ENCODE results near the gene SLFN13.
A peak's percentile ranks its signal among the peaks of the same experiment; 100 is the strongest.
"Not testable (repeated sequence)": the region's sequence is repeated elsewhere in the genome, so short reads cannot be mapped to it uniquely, and the experiment has no call there.

The SLFN13 gene, protein sequence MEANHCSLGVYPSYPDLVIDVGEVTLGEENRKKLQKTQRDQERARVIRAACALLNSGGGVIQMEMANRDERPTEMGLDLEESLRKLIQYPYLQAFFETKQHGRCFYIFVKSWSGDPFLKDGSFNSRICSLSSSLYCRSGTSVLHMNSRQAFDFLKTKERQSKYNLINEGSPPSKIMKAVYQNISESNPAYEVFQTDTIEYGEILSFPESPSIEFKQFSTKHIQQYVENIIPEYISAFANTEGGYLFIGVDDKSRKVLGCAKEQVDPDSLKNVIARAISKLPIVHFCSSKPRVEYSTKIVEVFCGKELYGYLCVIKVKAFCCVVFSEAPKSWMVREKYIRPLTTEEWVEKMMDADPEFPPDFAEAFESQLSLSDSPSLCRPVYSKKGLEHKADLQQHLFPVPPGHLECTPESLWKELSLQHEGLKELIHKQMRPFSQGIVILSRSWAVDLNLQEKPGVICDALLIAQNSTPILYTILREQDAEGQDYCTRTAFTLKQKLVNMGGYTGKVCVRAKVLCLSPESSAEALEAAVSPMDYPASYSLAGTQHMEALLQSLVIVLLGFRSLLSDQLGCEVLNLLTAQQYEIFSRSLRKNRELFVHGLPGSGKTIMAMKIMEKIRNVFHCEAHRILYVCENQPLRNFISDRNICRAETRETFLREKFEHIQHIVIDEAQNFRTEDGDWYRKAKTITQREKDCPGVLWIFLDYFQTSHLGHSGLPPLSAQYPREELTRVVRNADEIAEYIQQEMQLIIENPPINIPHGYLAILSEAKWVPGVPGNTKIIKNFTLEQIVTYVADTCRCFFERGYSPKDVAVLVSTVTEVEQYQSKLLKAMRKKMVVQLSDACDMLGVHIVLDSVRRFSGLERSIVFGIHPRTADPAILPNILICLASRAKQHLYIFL

DNA sequence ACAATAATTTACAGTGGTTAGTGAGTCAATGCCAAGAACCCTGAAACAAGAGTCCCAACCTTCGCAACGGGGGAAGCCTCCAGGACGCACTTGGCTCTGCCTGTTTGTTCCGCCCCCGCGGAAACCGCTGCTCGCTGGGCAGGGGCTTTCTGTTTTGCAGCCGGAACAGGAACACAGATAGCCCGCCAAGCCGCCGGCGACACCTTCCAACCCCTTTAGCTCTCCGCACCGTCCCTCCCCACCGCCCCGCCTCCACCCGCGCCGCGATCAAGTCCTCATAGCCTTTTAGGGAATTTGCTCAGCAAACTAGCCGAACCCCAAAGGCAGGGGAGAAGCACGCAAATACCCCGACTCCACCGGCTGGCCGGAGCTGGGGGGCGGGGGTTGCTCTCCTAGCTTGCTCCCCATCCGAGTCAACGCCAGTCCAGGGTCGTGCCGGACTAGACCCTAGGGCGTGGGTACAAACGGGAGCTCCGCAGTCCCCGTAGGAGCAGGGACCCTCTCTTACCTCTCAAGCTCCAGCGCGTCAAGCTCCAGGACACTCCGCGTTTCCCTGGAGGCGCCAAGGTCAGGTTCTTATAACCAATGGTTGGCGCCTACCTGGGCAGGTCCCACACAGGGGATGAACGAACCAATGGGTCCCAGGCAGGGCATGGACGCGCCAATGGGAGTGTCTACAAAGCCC is at the start of gene SLFN13:
Gene SLFN13, minus strand, starts transcription at position 553 of the 685 bp plus-strand sequence. CDS start 3,086 bp downstream, outside the sequence.
- peak; percentile 58 to 76 for DNase-seq (ENCODE audit: low read depth in 1 of 2, low spot score in 1 of 2)

DNA sequence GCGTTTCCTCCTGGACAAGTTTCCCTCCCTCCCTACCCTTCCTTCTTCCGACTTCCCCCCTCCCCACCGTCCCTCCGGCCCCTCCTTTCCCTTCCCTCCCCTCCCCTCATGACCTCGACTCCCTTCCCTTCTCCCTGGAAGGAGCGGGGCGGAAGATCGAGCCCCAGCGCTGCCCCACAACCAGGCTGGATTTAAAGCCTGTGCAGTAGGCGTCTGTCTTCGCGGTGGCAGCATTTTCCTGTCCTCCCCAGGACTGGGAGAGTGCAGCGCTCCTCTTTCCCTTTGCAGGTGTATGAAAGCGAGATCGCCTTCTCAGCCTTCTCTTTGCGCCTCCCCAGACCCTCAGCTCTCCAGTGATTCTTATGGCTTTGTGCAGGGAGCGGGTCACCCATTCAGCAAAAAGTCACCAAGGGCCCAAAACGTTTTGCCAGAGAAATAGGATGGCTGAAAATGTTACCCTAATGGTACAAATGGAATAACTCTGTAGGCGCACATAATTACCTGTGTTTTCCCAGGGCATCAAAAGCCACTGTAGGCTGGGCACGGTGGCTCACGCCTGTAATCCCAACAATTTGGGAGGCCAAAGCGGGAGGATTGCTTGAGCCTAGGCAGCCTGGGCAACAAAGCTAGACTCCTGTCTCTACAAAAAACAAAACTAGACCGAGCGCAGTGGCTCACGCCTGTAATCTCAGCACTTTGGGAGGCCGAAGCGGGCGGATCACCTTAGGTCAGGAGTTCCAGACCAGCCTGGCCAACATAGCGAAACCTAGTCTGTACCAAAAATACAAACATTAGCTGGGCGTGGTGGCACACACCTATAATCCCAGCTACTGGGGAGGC is 48.1 kb upstream of the SLFN13 start:
- no peak for DNase-seq (ENCODE audit: low read depth in 1 of 2, low spot score in 1 of 2)

GRCh38 chr17:35493040-35493439 is 44.5 kb upstream of the SLFN13 start:
- DNase-seq (ENCODE audit: low read depth in 1 of 2, low spot score in 1 of 2), result no peak

DNA sequence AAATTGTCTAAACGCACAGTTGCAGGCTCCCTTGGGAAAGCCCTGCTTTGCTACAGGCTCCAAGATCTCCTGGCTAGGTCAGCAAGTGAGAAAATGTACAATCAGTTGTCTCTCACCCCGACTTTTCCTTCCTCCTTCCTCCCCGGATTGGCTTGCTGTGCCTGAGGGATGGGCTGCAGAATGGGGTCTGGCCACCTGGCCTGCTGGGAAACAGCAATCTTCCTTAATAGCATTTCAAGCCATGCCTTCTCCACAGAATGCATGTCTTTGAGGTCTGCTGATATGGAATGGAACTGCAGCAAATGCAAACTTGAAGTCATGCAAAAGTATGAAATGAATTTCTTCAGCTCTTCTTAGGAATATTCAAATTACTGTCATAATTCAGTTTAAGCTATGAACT is 42.9 kb upstream of the SLFN13 start:
- DNase-seq (ENCODE audit: low read depth in 1 of 2, low spot score in 1 of 2), result no peak

GRCh38 chr17:35489944-35490343 is 41.4 kb upstream of the SLFN13 start:
- no peak for DNase-seq (ENCODE audit: low read depth in 1 of 2, low spot score in 1 of 2)

- DNase-seq (ENCODE audit: low read depth in 1 of 2, low spot score in 1 of 2), result no peak
These were observed 40.4 kb upstream of the SLFN13 start for GRCh38 chr17:35488991-35489390.

- DNase-seq (ENCODE audit: low read depth in 1 of 2, low spot score in 1 of 2), result peak; percentile 51 to 69
These were observed 38.6 kb upstream of the SLFN13 start for GRCh38 chr17:35486920-35487732.

- no peak for DNase-seq (ENCODE audit: low read depth in 1 of 2, low spot score in 1 of 2)
These were observed 30.7 kb upstream of the SLFN13 start for GRCh38 chr17:35479271-35479670.

- no peak for DNase-seq (ENCODE audit: low read depth in 1 of 2, low spot score in 1 of 2)
These were observed 28.7 kb upstream of the SLFN13 start for GRCh38 chr17:35477248-35477647.

DNA sequence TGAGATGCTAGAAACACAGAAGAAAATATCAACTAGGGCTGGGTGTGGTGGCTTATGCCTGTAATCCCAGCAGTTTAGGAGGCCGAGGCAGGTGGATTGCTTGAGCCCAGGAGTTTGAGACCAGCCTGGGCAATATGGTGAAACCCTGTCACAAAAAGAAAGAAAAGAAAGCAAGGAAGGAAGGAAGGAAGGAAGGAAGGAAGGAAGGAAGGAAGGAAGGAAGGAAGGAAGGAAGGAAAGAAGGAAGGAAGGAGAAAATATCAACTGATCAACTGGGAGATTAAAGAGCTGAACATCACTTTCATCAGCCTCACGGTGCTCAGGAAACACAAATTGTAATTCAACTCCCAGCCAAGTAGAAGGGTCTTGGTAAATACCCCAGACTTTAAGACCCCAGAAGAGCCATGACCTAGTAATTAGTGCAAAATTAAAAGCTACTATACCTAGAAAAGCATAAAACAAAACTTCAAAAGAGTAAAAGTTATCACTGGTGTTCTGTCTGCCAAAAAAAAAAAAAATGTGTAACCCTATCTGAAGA is 27.8 kb upstream of the SLFN13 start:
- no peak for DNase-seq (ENCODE audit: low read depth in 1 of 2, low spot score in 1 of 2)

GRCh38 chr17:35468475-35468874 is 19.9 kb upstream of the SLFN13 start:
- DNase-seq (ENCODE audit: low read depth in 1 of 2, low spot score in 1 of 2), result no peak

DNA sequence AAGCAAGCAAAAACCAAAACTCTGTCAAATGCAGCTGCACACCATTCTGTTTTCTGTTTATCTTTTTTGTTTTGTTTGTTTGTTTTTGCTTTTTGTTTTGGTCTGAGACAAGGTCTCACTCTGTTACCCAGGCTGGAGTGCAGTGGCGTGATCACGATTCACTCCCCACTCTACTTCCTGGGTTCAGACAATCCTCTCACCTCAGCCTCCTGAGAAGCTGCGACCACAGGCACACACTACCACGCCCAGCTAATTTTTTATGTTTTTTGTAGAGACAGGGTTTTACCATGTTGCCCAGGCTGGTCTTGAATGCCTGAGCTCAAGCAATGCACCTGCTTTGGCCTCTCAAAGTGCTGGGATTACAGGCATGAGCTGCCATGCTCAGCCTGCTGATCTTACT is 19.3 kb upstream of the SLFN13 start:
- DNase-seq (ENCODE audit: low read depth in 1 of 2, low spot score in 1 of 2), result no peak

- peak; percentile 37 to 45 for DNase-seq (ENCODE audit: low read depth in 1 of 2, low spot score in 1 of 2)
These were observed 11.8 kb upstream of the SLFN13 start for GRCh38 chr17:35460354-35460851.

- not testable (repeated sequence) for DNase-seq (ENCODE audit: low read depth in 1 of 2, low spot score in 1 of 2)
These were observed 5.5 kb upstream of the SLFN13 start for GRCh38 chr17:35454035-35454434.

- DNase-seq (ENCODE audit: low read depth in 1 of 2, low spot score in 1 of 2), result no peak
These were observed 4.6 kb upstream of the SLFN13 start for GRCh38 chr17:35453171-35453570.

GRCh38 chr17:35449371-35449931 is 885 bp upstream of the SLFN13 start:
- no peak for DNase-seq (ENCODE audit: low read depth in 1 of 2, low spot score in 1 of 2)

GRCh38 chr17:35448899-35449227 is 297 bp upstream of the SLFN13 start:
- no peak for DNase-seq (ENCODE audit: low read depth in 1 of 2, low spot score in 1 of 2)

DNA sequence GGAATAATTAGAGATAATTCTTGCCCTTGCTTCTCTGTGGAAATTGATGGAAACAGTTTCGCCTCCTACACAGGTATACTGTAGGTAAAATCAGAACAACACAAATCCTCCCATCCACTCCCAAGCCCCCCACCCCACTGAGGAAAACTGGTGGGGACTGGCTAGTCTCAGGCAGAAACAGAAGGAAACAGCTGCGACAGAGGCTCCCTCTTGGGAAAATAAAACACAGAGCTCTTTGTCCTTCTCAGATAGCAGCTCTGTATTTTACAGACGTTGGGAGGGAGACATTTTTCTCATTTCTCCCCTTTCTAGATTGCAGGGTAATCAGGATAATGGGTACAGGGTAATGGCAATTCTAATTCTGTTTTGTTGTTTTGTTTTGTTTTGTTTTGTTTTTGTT is 1.1 kb downstream of the SLFN13 start:
- no peak for DNase-seq (ENCODE audit: low read depth in 1 of 2, low spot score in 1 of 2)

DNA sequence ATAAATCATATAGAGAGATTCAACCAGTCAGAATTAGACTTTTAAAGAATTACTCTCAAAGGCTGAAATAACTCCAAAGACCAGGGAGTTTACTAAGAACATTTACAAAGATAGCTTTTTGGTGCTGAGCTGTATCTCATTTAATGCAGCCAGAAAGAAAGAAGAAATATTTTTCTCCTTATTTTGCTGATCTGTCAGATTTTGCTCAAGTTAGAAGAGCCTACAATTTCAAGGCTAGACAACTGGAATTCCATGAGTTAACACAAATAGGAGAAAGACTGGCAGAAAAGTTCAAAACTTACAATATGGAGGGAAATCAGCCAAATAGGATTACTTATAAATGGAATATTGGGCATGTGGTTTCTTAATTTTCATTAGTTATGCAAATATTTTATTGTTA is 10.1 kb downstream of the SLFN13 start:
- DNase-seq (ENCODE audit: low read depth in 1 of 2, low spot score in 1 of 2), result no peak

Measured in activated T-helper 1 cell treated with anti-CD3 and anti-CD28 coated beads, Interleukin-2, amount 50 U/mL, for 16 hours (primary cell).